VCaP (cell line): Measurements from ENCODE around the gene KLHL10.

Source experiments
- H3K27ac ChIP-seq: fragments of 450-650 bp; 2 replicates; pipeline ENCODE4 v1.5.1; 2017
- CTCF ChIP-seq: fragments of 450-650 bp; conservative IDR thresholded peaks from 2 replicates; pipeline ENCODE4 v1.5.1; 2017; ENCODE audit warnings: mild to moderate bottlenecking, moderate library complexity

The KLHL10 gene

DNA sequence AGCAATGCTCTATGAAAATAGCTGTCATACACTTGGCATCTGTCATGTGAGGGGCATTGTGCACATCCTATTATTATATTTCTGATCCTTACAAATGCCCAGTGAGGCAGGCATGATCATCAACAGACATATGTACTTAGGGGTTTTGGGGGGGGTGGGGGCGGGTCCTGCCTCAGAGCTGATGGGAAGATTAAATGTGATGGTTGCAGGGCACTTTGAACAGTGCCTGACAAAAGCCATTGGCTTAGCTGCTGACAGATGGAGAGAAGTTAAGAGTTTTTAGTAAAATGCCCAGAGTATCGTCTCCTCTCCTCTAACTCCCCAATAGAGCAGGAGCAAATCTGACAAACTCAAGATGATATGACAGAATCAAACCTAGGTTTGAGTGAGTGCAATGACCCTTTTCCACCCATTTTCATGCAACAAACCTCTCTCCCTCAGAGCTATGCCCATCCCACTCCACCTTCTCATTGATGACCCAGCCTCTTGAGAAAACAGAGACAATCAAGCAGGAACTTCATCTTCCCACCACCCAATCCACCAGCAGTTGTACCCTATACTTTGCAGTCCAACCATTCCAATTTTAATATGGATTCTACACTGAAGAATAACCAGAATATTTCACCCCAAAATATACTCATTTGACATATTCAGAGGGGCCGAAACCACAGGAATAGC is 22.8 kb downstream of the KLHL10 start:
- H3K27ac ChIP-seq, result no peak overlapping the region
- TF ChIP-seq CTCF, result no peak

- TF ChIP-seq CTCF, result no peak
Observed at GRCh38 chr17:41863074-41863848, 25.6 kb downstream of the KLHL10 start.

DNA sequence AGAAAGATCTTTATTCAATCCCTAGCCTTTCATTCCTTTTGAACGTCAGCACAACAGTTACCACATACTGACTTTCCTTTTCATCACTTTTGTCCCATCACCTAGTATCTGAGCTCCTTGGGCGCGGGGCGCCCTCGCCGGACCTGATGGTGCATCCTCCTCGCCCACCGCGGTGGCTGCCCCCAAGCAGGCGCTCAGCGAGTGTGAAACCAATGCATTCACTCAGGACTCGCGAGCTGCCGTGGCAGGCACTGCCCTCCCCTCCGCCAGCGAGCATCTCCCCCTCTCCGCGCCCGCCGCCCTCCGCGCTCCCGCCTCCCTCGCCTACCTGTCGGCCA is 26.8 kb downstream of the KLHL10 start:
- H3K27ac ChIP-seq, result peak overlapping the region; percentile 86
- TF ChIP-seq CTCF, result no peak

More at GRCh38 chr17:41863074-41863848, 25.6 kb downstream of the KLHL10 start:
- H3K27ac ChIP-seq, result peak overlapping the region; percentile 86; the same call in 1 of the 2 replicates

GRCh38 chr17:41864836-41865595 is 27.4 kb downstream of the KLHL10 start, which contains the start of gene KLHL11:
KLHL11 (minus strand) TSS chr17:41865423; CDS start chr17:41865370, 53 bp downstream.
- peak; percentile 26 for TF ChIP-seq CTCF
- H3K27ac ChIP-seq, result peak within 1 kb of the TSS; percentile 86

DNA sequence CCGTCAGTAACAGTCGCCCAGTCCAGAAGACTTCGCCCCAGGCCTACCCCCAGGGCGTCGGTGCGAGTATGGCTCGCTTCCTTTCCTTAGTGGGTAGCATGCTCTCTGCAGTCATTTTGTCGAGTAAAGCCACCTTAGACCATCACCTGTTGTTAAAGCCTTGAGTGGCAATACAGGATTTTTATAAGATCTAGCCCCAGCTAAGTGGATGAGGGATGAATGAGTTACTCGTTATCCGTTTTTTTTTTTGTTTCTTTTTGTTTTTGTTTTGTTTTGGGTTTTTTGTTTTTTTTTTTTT is 27.9 kb downstream of the KLHL10 start:
- peak overlapping the region; percentile 86 for H3K27ac ChIP-seq
- TF ChIP-seq CTCF, result no peak

GRCh38 chr17:41868568-41868967 is 30.9 kb downstream of the KLHL10 start:
- no peak for TF ChIP-seq CTCF

DNA sequence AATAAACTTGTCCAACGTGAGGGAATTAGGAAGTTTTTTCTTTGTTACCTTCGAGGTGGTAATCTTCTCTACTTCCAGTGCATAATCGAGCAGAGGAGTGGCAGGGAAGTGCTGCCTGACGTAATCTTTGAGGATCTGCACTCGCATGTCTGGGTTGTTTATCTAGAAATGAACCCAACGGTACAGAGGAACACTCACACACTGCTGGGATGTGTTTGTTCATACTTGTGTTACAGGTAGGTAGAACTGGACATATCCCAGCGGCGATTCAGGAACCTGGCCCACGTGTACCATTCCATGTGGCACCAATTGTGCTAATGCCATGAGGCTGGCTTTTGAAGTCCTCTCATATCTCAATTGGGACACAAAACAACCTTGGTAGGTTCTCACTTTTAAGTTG is 31.8 kb downstream of the KLHL10 start:
- no peak for TF ChIP-seq CTCF
- H3K27ac ChIP-seq, result peak overlapping the region; percentile 10; the same call in 1 of the 2 replicates

More at GRCh38 chr17:41868568-41868967, 30.9 kb downstream of the KLHL10 start:
- H3K27ac ChIP-seq, result no peak overlapping the region
